Stimulated activated CD8-positive, alpha-beta memory T cell treated with anti-CD3 and anti-CD28 coated beads, Interleukin-4, amount 100 ng/mL, for 4 hours (primary cell): ENCODE data around the gene NRG2.

Experiments used
- DNase-seq, 2 donors: peaks; one replicate each; pipeline ENCODE4 v3.0.0-alpha.2; 2020; ENCODE audit warnings: low read depth in 2 of 2, low spot score in 1 of 2

Gene NRG2

DNA sequence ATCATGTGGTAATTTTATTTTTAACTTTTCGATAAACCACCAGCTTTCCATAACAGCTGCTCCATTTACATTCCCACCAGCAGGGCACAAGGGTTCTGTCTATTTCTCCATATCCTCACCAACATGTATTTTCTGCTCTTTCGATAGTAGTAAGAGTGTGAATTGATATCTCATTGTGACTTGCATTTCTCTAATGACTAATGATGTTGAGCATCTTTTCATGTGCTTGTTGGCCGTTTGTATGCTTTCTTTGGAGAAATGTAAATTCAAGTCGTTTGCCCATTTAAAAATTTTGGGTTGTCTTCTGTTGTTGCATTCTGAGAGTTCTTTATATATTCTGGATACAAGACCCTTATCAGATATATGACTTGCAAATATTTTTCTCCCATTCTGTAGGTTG is 201.6 kb downstream of the NRG2 start:
- no peak for DNase-seq

- no peak for DNase-seq
Measured at GRCh38 chr5:139839918-139840317, 203.2 kb downstream of the NRG2 start.

DNA sequence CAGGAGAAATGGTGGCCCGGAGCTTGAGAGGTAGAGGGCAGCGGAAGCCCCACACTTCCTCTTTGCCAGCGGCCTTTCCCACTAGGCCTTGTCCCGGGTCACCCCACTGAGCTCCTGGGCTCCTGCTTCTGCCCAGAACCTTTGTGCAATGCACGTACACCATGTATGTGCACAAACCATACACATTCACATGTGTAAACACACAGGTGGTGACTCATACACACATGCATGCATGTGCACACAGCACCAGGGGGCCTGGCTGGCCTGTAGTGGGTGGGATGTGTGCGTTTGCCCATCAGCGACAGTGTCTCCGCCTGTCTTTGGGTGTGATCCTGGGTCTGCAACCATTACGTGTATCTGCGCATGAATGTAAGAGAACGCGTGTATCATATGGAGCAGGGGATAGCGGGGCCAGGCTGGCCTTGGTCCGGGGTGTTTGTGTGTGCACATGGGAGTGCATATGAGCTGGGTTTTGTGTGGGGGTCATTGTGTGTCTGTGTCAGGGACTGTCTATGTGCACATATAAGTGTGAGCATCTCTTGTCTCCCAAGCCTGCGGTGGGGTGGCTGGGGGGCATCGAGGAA is 203.8 kb downstream of the NRG2 start:
- no peak for DNase-seq

GRCh38 chr5:139838381-139839197 is 204.5 kb downstream of the NRG2 start:
- DNase-seq = no peak

DNA sequence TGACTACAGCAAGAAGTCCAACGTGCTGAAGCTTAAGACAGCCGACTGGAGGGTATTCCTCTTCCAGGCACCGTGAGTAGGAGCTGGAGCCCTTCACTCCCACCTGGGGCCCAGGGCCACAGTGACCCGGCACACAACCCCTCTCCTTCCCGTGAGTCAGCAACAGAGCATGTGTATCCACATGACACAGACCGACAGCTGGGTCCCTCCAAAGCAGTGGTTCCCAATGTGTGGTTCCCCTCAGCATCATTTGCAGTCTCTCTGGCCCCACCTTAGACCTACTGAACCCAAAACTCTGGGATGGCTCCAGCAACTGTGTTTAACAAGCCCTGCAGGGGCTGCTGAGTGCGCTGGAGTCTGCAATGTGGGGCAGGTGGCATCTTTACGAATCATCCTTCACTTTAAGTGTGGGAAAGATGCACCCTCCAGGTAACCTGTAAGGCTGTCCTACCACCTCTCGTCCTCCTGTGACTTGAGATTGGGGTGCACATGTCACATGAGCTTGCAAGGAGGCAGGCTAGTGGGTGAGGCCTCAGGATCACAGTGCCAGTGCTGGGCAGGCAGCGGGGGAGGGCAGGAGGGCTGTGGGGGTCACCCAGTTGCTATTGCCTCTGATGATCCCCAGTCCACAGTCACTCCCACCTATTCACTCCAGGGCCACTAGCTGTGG is 205.3 kb downstream of the NRG2 start:
- DNase-seq = no peak

- DNase-seq = no peak
Measured at GRCh38 chr5:139836469-139837208, 206.5 kb downstream of the NRG2 start.

DNA sequence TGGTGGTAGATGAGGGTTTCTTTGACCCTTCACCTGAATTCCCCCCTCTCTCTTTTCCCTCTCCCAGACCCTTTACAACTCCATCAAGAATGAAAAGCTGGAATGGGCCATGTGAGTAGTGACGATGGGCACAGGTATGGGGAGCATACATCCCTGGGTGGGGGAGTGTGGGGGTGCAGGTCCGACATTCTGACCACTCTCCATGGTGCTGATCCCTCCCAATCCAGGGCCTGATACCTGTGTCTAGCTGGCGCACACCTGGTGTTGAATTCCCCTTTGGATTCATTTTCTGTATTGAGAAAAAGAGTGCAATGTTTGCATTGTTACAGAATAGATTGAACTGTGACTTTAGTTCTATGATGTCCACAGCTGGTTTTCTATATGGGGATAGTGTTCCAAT is 207.4 kb downstream of the NRG2 start:
- DNase-seq = no peak

GRCh38 chr5:139833525-139833924 is 209.6 kb downstream of the NRG2 start:
- DNase-seq = no peak

DNA sequence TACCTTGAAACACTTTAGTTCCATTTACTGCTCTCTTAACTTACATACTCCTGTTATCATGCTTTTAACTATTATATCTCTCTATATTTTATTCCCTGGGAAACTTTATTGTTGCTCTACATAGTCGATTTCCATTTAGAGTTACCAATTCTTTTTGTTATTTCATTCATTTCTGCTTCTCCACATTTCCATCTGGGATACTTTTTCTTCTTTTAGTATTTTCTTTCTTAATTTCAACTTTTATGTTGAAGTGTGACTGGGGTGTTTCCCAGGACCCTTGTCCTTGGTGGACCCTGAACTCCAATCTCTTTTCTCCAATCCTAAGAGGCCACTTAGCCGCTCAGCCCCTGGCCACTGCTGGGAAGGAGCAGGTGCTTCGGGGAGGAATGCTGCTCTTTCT is 211.5 kb downstream of the NRG2 start:
- no peak for DNase-seq

DNA sequence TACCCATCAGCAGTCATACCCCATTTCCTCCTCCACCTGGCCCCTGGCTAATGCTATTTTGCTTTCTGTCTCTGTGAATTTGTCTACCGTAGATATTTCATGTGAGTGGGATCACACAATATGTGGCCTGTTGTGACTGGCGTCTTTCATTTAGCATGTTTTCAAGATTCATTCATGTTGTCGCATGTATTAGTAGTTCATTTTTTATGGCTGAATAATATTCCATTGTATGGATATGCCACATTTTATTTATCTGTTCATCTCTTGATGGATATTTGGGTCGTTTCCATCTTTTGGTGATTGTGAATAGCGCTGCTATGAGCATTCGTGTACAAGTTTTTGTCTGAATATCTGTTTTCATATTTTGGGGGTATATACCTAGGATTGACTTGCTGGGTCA is 213.6 kb downstream of the NRG2 start:
- no peak for DNase-seq

DNA sequence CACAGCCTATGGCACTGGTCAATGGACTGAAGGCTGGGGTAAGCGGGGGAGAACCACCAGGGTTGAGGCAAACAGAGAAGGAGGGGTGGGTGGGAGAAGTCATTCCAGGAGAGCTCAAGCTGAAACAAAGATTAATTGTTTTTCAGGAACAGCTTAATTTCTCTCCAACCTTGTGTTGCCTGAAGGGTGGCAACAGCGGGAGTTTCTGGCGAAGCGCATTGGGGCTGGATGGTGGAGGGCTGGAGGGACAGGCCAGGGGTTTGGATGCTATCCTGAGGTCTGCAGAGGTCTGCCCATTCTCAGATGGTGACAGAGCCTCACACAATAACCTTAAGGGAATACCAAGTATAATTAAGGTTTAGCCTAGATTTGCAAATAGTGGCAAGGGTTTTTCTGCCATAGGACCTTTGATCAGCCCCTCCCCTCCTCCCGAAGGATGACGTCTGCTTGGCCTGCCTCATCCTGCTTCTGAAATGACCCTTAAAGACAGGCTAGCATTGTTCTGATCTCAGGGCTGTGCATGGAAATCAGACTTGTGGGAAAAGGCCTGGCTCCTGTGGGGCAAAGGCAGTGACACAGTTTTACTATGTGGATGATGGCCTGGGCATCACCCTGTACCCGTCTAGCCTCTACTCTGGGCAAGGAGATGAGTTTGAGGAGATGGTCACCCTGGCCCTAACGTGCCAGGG is 214.7 kb downstream of the NRG2 start:
- no peak for DNase-seq

- no peak for DNase-seq
Measured at GRCh38 chr5:139825690-139826089, 217.4 kb downstream of the NRG2 start.

DNA sequence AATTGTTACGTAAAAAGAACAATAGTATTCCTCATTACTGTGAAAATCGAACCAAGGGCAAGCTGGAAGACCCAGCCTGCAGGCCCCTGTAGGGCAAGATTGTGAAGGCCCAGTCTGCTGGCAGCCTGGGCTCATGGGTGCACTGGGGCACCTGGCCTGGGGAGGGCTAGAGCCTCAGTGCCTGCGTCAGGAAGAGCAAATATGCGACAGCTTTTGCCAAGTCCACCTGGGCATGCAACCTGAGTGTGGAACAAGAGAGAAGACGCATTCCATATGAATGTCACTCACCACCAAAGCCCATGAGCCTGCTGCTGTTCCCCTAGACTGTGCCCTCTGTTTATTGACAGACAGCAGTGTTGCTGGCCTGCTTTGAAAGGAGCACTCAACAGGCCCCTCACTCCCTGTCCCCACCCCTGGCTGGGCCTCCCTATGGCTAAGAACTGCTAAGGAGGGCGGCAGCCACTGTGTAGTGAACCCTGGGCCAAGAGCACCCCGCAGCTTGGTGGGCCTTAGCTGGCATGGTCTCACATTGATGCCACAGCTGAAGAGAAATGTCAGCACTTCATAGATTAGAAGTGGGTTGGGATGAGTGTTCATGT is 219.2 kb downstream of the NRG2 start:
- no peak for DNase-seq

GRCh38 chr5:139822553-139823425 is 220.3 kb downstream of the NRG2 start:
- no peak for DNase-seq

GRCh38 chr5:139821806-139822552 is 221.1 kb downstream of the NRG2 start:
- no peak for DNase-seq

DNA sequence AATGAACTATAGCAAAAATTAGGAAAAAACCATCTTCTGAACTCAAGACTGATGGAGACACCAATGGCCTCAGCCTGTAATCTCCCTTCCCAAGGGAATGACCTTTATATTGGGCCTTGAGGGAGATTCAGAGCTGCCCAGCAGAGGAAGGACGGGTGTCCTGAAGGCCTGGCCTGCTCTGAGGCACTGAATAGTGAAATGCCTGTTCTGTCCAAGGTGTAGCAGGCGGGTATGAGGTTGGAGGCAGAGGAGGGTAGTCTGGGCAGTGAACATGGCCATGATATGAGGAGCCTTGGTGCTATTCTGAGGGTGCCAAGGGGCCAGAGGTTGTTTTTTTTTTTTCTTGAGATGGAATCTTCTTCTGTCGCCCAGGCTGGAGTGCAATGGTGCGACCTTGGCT is 222.5 kb downstream of the NRG2 start:
- no peak for DNase-seq

- DNase-seq = no peak
Measured at GRCh38 chr5:139820130-139820529, 223.0 kb downstream of the NRG2 start.

DNA sequence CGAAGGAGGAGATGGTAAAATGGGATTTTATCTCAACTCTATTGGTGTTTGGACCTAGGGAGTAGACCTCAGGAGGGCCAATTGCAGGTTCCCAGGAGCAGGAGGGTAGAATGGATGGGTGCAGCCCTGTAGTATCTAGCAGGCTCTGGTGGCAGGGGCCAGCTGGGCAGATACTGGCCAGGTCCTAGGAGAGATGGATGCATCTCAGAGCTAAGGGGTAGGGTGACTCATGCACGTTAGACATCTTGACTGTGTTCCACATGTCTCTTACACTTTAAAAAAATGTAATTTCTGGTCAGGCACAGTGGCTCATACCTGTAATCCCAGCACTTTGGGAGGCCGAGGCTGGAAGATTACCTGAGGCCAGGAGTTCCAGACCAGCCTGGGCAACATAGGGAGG is 225.1 kb downstream of the NRG2 start:
- DNase-seq = no peak

GRCh38 chr5:139817362-139817761 is 225.7 kb downstream of the NRG2 start:
- DNase-seq = no peak
